ENCODE measurements around the gene PIH1D1. TPM values are rescaled to one million over a fixed set of nuclear protein-coding genes. Genes with fewer than 3 reads are reported as not detected.

PIH1D1 gene
- total RNA-seq, 2 experiments from 2014 or later, result 124 to 126 TPM

DNA sequence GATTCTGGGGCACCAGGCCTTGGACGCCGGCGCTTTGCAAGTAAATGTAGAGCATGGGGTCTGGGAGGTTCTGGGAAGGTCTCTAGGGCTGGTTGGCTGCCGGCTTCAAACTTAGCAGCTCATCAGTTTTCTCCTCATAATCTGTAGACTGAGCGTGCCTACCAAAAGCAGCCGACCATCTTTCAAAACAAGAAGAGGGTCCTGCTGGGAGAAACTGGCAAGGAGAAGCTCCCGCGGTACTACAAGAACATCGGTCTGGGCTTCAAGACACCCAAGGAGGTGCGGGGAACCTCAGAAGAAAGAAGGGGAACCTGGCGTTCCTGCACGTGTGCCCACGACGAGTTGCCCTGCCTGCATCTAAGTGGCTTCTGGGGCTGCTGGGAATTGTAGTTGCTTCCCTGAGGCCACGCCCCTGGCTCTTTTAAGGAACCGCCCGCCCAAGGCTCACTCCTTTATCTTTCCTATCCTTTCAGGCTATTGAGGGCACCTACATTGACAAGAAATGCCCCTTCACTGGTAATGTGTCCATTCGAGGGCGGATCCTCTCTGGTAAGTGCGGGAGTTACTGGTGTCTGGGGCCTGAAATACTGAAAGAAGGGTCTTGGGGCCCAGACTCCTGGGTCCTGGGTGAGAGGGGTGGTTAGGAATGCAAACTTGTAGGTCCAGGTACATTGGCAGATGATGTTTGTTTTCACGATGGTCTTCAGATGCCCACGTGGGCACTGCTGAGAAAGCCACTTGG is 45.6 kb upstream of the PIH1D1 start:
- TF ChIP-seq, protein P1, sequence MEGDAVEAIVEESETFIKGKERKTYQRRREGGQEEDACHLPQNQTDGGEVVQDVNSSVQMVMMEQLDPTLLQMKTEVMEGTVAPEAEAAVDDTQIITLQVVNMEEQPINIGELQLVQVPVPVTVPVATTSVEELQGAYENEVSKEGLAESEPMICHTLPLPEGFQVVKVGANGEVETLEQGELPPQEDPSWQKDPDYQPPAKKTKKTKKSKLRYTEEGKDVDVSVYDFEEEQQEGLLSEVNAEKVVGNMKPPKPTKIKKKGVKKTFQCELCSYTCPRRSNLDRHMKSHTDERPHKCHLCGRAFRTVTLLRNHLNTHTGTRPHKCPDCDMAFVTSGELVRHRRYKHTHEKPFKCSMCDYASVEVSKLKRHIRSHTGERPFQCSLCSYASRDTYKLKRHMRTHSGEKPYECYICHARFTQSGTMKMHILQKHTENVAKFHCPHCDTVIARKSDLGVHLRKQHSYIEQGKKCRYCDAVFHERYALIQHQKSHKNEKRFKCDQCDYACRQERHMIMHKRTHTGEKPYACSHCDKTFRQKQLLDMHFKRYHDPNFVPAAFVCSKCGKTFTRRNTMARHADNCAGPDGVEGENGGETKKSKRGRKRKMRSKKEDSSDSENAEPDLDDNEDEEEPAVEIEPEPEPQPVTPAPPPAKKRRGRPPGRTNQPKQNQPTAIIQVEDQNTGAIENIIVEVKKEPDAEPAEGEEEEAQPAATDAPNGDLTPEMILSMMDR (IDR thresholded peaks at IDR 0.05), result no peak
- Mint-ChIP-seq H3K4me3 (peak overlapping the region; percentile 94), H3K9me3 (no peaks in the 10 kb centered on the region), H3K27me3 (no peaks in the 10 kb centered on the region), H3K36me3 (ENCODE audit: low read depth) (peaks cover 56% of the 10 kb centered on the region), H3K4me1 (ENCODE audit: low read depth) (peaks cover 39% of the 10 kb centered on the region), H3K27ac (peak overlapping the region; percentile 97)
- intact Hi-C loops (cut with micrococcal nuclease), result no loop called here
- DNase-seq (peak; percentile 87), ATAC-seq (no peak)
- ChIA-PET POLR2A (interaction anchor here (0.7 to 5.8 kb wide), 5 partner anchors 49 to 93 kb away, joined by 3 to 21 read pairs (median 10); partner anchors contain the start of genes NOSIP, PRR12 and PRRG2), CTCF (interaction anchor here (0.8 to 1.5 kb wide), 3 partner anchors 9 to 50 kb away, joined by 3 to 4 read pairs (median 3); partner anchors contain the start of gene RPL13A)

DNA sequence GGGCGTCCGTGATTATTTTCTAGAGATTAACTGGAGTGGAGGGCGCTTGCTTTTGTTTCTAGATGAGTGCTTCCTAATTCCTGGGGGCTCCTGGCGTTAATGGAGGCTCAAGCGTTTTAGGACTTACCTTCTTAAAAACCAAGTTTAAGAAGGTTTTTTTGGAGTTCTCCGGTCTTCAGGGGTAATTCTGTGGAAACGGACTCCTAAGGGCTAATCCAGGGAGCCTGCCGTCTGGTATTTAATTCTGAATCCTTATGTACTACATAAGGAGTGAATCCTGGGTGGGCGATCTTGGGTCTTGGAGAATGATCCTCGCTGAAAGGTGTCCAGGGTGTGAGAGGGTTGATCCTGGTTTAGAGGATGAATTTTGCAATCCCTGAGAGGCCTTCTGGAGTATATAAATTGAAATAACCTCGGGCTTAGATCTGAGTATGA is 45.0 kb upstream of the PIH1D1 start:
- H3K36me3 Mint-ChIP-seq (ENCODE audit: low read depth), result peaks cover 62% of the 10 kb centered on the region
- H3K4me3 Mint-ChIP-seq, result peak overlapping the region; percentile 94
- intact Hi-C loops (cut with micrococcal nuclease), result no loop called here
- TF ChIP-seq, protein P1 (IDR thresholded peaks at IDR 0.05), result no peak
- H3K27me3 Mint-ChIP-seq, result no peaks in the 10 kb centered on the region
- DNase-seq (no peak), ATAC-seq (no peak)
- POLR2A ChIA-PET, result interaction anchor here (0.9 to 5.8 kb wide), 8 partner anchors 18 to 94 kb away, joined by 3 to 21 read pairs (median 5); partner anchors contain the start of genes NOSIP, PIH1D1, PRR12 and PRRG2
- no peaks in the 10 kb centered on the region for H3K9me3 Mint-ChIP-seq
- CTCF ChIA-PET, result interaction anchor here (0.9 to 1.5 kb wide), 2 partner anchors 9 to 50 kb away, joined by 3 read pairs; partner anchors contain the start of gene RPL13A
- H3K27ac Mint-ChIP-seq, result peak overlapping the region; percentile 97
- H3K4me1 Mint-ChIP-seq (ENCODE audit: low read depth), result peaks cover 37% of the 10 kb centered on the region

DNA sequence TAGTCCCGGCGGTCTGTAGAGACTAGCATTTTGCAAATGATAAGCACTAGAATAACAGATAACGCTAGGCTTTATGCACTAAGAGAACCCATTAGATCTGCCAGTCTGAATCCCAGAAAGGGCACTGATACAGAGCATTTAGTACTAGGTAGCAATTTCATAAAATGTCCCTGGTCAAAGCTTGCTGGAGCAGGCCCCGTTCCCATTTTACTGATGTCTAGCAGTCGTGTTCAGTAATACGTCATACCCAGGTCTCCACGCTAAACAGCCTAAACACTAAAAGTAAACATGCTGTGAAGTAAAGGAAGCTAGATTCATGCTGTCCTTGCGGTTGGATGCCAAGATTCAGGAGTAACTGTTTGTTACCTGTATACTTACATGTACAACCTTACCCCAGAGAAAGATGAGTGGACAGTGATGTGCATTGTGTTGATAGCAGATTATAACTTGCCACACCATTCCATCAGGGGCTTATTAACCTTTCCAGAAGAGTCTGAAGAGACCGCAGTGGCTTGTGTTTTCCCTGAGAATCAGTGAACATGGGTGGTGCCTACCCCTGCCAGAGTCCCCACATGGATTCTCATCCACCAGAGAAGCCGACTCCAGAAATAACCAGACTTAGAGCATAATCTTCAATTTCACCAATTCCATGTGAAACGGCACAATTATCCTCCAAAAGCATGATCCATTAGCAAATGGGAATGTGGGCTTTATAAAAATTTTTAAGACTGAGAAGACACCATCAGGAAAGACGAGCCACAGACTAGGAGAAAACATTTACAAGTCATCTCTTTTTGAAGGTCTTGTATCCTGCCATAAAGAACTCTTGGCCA is 41.2 kb upstream of the PIH1D1 start:
- Mint-ChIP-seq H3K4me1 (ENCODE audit: low read depth) (peaks cover 26% of the 10 kb centered on the region), H3K4me3 (peak overlapping the region; percentile 28), H3K36me3 (ENCODE audit: low read depth) (peaks cover 72% of the 10 kb centered on the region), H3K27me3 (no peaks in the 10 kb centered on the region), H3K27ac (peak overlapping the region; percentile 80), H3K9me3 (no peaks in the 10 kb centered on the region)
- CTCF ChIA-PET, result no interaction called here
- ATAC-seq (no peak), DNase-seq (no peak)
- TF ChIP-seq, protein P1 (IDR thresholded peaks at IDR 0.05), result no peak
- POLR2A ChIA-PET, result interaction anchor here (0.6 to 5.8 kb wide), 19 partner anchors 9 to 185 kb away, joined by 3 to 21 read pairs (median 3); partner anchors contain the start of genes FLT3LG and PRRG2
- intact Hi-C loops (cut with micrococcal nuclease), result no loop called here

DNA sequence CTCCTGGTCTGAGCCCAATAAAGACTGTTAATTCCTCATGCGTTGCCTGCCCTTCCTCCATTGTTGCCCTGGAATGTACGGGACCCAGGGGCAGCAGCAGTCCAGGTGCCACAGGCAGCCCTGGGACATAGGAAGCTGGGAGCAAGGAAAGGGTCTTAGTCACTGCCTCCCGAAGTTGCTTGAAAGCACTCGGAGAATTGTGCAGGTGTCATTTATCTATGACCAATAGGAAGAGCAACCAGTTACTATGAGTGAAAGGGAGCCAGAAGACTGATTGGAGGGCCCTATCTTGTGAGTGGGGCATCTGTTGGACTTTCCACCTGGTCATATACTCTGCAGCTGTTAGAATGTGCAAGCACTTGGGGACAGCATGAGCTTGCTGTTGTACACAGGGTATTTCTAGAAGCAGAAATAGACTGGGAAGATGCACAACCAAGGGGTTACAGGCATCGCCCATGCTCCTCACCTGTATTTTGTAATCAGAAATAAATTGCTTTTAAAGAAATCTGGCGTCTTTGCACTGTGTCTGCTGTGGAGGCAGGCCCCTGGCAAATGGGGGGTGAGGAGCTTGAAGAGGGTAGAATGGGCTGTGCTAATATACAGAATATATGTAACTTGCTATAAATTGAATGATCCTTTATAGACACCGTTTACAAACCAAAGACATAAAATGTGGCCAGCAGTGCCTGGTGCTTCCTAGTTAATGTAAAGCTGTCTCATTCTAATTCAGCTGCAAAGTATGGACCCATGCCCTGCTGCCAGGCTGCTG is 40.4 kb upstream of the PIH1D1 start:
- Mint-ChIP-seq H3K27ac (peak overlapping the region; percentile 80), H3K4me3 (peak overlapping the region; percentile 28), H3K9me3 (no peaks in the 10 kb centered on the region), H3K4me1 (ENCODE audit: low read depth) (peaks cover 30% of the 10 kb centered on the region), H3K36me3 (ENCODE audit: low read depth) (peaks cover 71% of the 10 kb centered on the region), H3K27me3 (no peaks in the 10 kb centered on the region)
- intact Hi-C loops (cut with micrococcal nuclease), result no loop called here
- CTCF ChIA-PET, result no interaction called here
- TF ChIP-seq, protein P1 (IDR thresholded peaks at IDR 0.05), result no peak
- DNase-seq, result no peak
- POLR2A ChIA-PET, result interaction anchor here (0.6 to 5.8 kb wide), 18 partner anchors 8 to 186 kb away, joined by 3 to 33 read pairs (median 4); partner anchors contain the start of genes FLT3LG and PRRG2
- no peak for ATAC-seq

Data from activated CD8-positive, alpha-beta T cell treated with anti-CD3 and anti-CD28 coated beads for 36 hours (primary cell).